ENCODE measurements around the gene SLC9A9. TPM values are rescaled to one million over a fixed set of nuclear protein-coding genes. Genes with fewer than 3 reads are reported as not detected.

Gene SLC9A9
- total RNA-seq, 1 experiment from 2014 or later = 0.20 TPM

DNA sequence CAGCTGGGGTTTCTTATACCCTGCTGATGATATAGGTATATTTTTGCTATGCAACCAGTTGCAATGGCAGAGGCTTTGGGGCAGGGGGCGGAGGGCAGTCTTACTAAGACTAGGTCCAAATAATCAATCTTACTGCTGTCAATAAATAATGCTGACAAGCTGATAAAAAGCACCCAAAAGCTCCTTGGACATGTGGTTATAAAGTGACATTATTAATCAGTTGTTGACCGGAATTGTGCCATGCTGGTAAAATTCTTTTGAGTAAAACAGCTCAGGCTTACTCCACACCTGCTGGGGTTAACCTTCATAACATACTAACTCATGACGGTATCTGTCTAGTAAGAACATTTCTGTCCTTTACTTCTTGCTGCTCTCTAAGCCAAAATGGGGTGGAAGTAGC is 626.8 kb downstream of the SLC9A9 start:
- no peaks in the 10 kb centered on the region for H3K9me3 ChIP-seq
- H3K36me3 ChIP-seq = no peaks in the 10 kb centered on the region
- no peak overlapping the region for H3K4me3 ChIP-seq
- H3K27me3 ChIP-seq = no peaks in the 10 kb centered on the region
- no peak for DNase-seq

DNA sequence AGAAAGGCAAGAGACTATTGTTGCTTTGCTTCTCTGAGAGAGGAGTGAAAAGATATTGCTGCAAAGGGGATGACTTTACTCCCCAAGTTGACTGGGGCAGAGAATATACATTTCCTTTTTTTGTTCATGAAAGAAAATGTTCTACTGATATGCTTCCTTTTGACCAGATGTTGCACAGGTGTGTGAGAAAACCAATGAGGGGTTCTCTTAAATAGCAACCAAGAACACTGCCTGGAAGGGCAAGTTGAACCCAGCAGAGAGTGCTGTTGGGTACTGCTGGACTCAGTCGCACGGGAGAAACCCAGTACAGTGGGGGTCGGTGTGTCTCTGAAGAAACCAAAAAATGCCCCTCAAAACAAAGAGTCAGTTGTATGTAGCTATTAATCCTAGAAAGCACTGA is 627.5 kb downstream of the SLC9A9 start:
- H3K36me3 ChIP-seq = no peaks in the 10 kb centered on the region
- H3K27me3 ChIP-seq = no peaks in the 10 kb centered on the region
- H3K4me3 ChIP-seq = no peak overlapping the region
- no peak for DNase-seq
- no peaks in the 10 kb centered on the region for H3K9me3 ChIP-seq

DNA sequence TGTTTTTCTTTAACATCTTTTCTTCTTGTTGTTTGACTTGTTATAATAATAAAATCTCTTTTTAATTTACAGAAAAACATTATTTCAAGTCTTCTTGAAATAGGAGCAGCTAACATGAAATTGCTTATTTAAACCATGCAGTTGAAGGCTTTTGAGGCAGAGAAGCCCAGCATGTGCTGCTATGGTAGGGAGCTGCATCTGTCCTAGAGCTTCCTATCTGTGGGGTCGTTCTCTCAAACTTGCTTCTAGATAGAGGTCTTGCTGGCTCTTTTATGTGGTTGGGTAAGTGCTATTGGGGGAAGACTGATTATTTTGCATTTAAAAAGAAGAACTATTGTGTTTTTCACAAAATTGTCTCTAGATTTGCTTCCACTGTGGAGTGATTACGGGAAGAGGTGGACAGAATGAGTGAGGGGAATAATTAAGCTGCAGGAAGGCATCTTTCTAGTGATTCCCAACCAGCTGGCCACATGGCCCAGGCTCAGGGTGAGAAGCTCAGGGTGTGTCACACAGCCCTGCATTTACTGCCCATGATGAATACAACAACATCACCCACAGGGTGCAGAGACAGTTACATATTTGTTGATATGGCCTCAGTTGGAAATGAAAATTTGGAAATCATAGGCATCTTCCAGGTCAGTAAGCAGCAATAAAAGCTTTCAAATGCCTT is 630.0 kb downstream of the SLC9A9 start:
- no peaks in the 10 kb centered on the region for H3K9me3 ChIP-seq
- no peaks in the 10 kb centered on the region for H3K27me3 ChIP-seq
- no peak overlapping the region for H3K4me3 ChIP-seq
- DNase-seq = no peak
- H3K36me3 ChIP-seq = no peaks in the 10 kb centered on the region

DNA sequence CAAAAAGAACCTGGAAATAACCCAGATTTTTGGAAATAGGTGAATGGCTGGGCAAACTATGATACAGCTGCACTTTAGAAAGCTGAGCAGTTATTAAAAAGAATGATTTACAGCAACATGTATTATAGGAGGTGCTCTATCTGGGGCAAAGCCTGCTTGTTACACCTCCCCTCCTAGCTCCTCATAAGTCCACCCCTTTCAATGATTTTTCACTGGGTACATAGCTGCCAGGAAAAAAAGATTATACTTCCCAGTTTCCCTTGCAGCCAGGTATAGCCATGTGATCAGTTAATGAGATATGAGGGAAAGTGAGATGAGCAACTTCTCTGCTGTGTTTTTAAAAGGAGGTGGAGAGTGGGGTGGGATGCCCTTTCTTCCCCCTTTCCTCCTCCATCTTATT is 631.0 kb downstream of the SLC9A9 start:
- H3K36me3 ChIP-seq = no peaks in the 10 kb centered on the region
- no peak for DNase-seq
- H3K4me3 ChIP-seq = no peak overlapping the region
- H3K9me3 ChIP-seq = no peaks in the 10 kb centered on the region
- H3K27me3 ChIP-seq = no peaks in the 10 kb centered on the region

DNA sequence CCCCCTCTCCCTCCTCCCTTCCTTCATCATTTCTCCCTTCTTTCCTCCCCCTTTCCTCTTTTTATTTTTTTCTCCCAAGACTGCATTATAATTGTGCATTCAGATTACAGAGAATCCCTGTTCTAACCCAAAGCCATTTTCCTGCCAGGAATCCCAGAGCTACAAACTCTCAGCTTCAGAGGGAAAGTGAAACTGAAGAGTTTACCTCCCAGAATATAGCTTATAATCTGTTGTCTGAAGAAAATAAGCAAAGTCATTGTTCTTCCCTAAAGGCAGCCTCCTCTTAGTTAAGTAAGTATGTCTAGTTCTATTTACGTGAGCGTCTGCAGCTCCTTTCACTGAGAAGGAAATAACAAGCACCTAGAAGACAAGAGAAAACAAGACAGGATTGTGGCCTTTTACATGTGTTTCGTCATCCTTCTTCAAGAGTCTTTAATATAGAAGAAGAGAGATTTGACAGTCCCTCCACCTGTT is 631.5 kb downstream of the SLC9A9 start:
- no peaks in the 10 kb centered on the region for H3K36me3 ChIP-seq
- no peak overlapping the region for H3K4me3 ChIP-seq
- DNase-seq = no peak
- H3K27me3 ChIP-seq = no peaks in the 10 kb centered on the region
- no peaks in the 10 kb centered on the region for H3K9me3 ChIP-seq

Other genes with a start within 250 kb of the SLC9A9 start
- 14.0 and 24.4 TPM in 2 replicates for gene DIPK2A, start 123.4 kb upstream of the SLC9A9 start, total RNA-seq (2014; rRNA removed; shearing (Covaris generic); ENCODE audit: low replicate concordance)

All from MG63 (cell line).